Measurements from ENCODE around the gene PRDM10.
A peak's percentile ranks its signal among the peaks of the same experiment; 100 is the strongest.
"Not testable (repeated sequence)": the region's sequence is repeated elsewhere in the genome, so short reads cannot be mapped to it uniquely, and the experiment has no call there.

Gene PRDM10

DNA sequence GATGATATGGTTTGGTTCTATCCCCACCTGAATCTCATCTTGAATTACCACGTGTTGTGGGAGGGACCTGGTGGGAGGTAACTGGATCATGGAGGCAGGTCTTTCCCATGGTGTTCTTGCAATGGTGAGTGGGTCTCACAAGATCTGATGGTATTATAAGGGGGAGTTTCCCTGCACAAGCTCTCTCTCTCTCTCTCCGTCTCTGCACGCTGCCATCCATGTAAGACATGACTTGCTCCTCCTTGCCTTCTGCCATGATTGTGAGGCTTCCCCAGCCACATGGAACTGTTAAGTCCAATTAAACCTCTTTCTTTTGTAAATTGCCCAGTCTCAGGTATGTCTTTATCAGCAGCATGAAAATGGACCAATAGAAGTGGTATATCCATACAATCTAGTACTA is 13.2 kb upstream of the PRDM10 start:
- WGBS: 99% methylated on average over 3 of the region's 3 CpGs
- H3K4me1 ChIP-seq (ENCODE audit: insufficient read depth, low read length); H3K9me3 ChIP-seq (ENCODE audit: insufficient read depth, low read depth, low read length); H3K4me3 ChIP-seq (ENCODE audit: low read length); H3K36me3 ChIP-seq (ENCODE audit: insufficient read depth, low read length); H3K9ac ChIP-seq (ENCODE audit: low read depth, low read length); H3K27ac ChIP-seq (ENCODE audit: low read depth, low read length); H3K27me3 ChIP-seq (ENCODE audit: insufficient read depth, low read length): not testable (repeated sequence)

GRCh38 chr11:130008326-130008725 is 5.7 kb upstream of the PRDM10 start:
- H3K9ac ChIP-seq (ENCODE audit: low read depth, low read length): no peak overlapping the region
- H3K27me3 ChIP-seq (ENCODE audit: insufficient read depth, low read length): no peaks in the 10 kb centered on the region
- H3K4me3 ChIP-seq (ENCODE audit: low read length): no peak overlapping the region
- H3K4me1 ChIP-seq (ENCODE audit: insufficient read depth, low read length): peaks cover 3% of the 10 kb centered on the region; the same call in 1 of the 2 replicates
- no peaks in the 10 kb centered on the region for H3K36me3 ChIP-seq (ENCODE audit: insufficient read depth, low read length)
- H3K9me3 ChIP-seq (ENCODE audit: insufficient read depth, low read depth, low read length): no peaks in the 10 kb centered on the region
- H3K27ac ChIP-seq (ENCODE audit: low read depth, low read length): no peak overlapping the region

GRCh38 chr11:130006929-130007328 is 4.3 kb upstream of the PRDM10 start:
- Histone ChIP-seq H3K4me3 (ENCODE audit: low read length) (no peak overlapping the region), H3K9me3 (ENCODE audit: insufficient read depth, low read depth, low read length) (no peaks in the 10 kb centered on the region), H3K27me3 (ENCODE audit: insufficient read depth, low read length) (no peaks in the 10 kb centered on the region), H3K9ac (ENCODE audit: low read depth, low read length) (no peak overlapping the region), H3K36me3 (ENCODE audit: insufficient read depth, low read length) (no peaks in the 10 kb centered on the region), H3K4me1 (ENCODE audit: insufficient read depth, low read length) (peaks cover 3% of the 10 kb centered on the region; the same call in 1 of the 2 replicates), H3K27ac (ENCODE audit: low read depth, low read length) (no peak overlapping the region)
- 95% methylated on average over 3 of the region's 3 CpGs for WGBS

DNA sequence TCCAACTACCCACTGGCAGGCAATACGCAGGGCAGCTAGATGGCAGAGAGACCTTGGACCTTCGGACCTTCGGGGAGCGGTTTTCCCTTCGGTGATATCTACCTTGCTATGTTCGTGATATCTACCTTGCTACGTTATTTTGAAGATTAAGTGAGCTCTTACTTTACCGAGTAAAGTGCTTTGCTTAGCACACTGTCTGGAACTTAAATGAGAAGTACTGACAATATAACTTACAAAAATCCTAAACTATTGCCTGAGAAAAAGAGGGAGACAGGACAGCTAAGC is 1.0 kb upstream of the PRDM10 start:
- peak overlapping the region; percentile 99 for H3K9ac ChIP-seq (ENCODE audit: low read depth, low read length)
- H3K27ac ChIP-seq (ENCODE audit: low read depth, low read length): peak overlapping the region; percentile 99
- no peaks in the 10 kb centered on the region for H3K27me3 ChIP-seq (ENCODE audit: insufficient read depth, low read length)
- peaks cover 3% of the 10 kb centered on the region; the same call in 1 of the 2 replicates for H3K4me1 ChIP-seq (ENCODE audit: insufficient read depth, low read length)
- WGBS: 4% methylated on average over 8 of the region's 8 CpGs
- peak overlapping the region; percentile 88 for H3K4me3 ChIP-seq (ENCODE audit: low read length)
- H3K36me3 ChIP-seq (ENCODE audit: insufficient read depth, low read length): no peaks in the 10 kb centered on the region
- no peaks in the 10 kb centered on the region for H3K9me3 ChIP-seq (ENCODE audit: insufficient read depth, low read depth, low read length)

GRCh38 chr11:130002846-130003716 is 446 bp upstream of the PRDM10 start:
- peak overlapping the region; percentile 99 for H3K9ac ChIP-seq (ENCODE audit: low read depth, low read length)
- H3K27me3 ChIP-seq (ENCODE audit: insufficient read depth, low read length): no peaks in the 10 kb centered on the region
- no peaks in the 10 kb centered on the region for H3K36me3 ChIP-seq (ENCODE audit: insufficient read depth, low read length)
- peak overlapping the region; percentile 88 for H3K4me3 ChIP-seq (ENCODE audit: low read length)
- H3K9me3 ChIP-seq (ENCODE audit: insufficient read depth, low read depth, low read length): no peaks in the 10 kb centered on the region
- peaks cover 8% of the 10 kb centered on the region; the same call in 1 of the 2 replicates for H3K4me1 ChIP-seq (ENCODE audit: insufficient read depth, low read length)
- peak overlapping the region; percentile 99 for H3K27ac ChIP-seq (ENCODE audit: low read depth, low read length)
- under 1% methylated on average over 65 of the region's 65 CpGs for WGBS

DNA sequence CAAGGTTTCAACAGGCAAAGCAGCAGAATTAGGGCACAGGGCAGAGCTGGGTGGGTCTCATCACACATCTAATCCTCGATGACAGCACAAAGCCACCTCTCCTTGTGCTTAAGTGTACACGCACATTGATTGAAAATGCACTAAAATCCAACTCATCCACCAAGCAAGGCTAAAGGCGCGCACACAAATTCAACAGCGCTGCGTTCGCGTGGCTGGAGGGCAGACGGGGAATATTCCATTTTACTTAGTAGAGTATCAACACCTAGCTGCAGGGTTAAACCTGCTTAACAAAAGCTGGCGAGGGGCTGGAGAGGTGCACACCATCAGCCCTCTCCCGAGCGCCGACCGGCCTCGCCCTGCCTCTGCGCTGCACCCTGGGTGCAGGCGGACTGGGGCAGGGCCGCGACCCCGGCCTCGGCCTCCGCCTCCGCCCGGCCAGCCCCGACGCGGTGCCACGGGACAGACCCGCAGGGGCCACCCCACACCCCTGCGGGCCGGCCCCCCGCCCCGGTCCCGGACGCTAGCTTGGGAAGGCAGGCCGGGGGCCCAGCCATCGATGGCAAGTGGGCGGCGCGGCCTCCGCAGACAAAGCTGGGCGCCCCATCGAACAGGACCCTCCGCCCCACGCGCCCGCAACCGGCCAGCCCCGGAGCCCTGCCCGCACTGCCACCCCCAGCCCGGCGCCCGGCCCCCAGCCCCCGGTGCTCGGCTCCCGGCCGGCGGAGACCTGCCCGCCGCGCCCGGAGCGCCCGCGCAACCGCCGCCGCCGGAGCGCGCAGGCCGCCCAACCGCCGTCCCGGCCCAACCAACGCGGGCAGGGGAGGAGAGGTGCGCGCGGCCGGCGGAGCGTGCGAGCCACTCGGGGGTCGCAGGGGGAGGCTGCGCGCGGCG is 929 bp downstream of the PRDM10 start:
- no peaks in the 10 kb centered on the region for H3K27me3 ChIP-seq (ENCODE audit: insufficient read depth, low read length)
- peak overlapping the region; percentile 88 for H3K4me3 ChIP-seq (ENCODE audit: low read length)
- peaks cover 8% of the 10 kb centered on the region; the same call in 1 of the 2 replicates for H3K4me1 ChIP-seq (ENCODE audit: insufficient read depth, low read length)
- H3K9ac ChIP-seq (ENCODE audit: low read depth, low read length): peak overlapping the region; percentile 99
- under 1% methylated on average over 90 of the region's 90 CpGs for WGBS
- H3K9me3 ChIP-seq (ENCODE audit: insufficient read depth, low read depth, low read length): no peaks in the 10 kb centered on the region
- no peaks in the 10 kb centered on the region for H3K36me3 ChIP-seq (ENCODE audit: insufficient read depth, low read length)
- peak overlapping the region; percentile 99 for H3K27ac ChIP-seq (ENCODE audit: low read depth, low read length)

- Histone ChIP-seq H3K36me3 (ENCODE audit: insufficient read depth, low read length) (no peaks in the 10 kb centered on the region), H3K27ac (ENCODE audit: low read depth, low read length) (no peak overlapping the region), H3K27me3 (ENCODE audit: insufficient read depth, low read length) (no peaks in the 10 kb centered on the region), H3K4me3 (ENCODE audit: low read length) (peak overlapping the region; percentile 88), H3K9ac (ENCODE audit: low read depth, low read length) (peak overlapping the region; percentile 99; the same call in 1 of the 2 replicates), H3K9me3 (ENCODE audit: insufficient read depth, low read depth, low read length) (no peaks in the 10 kb centered on the region), H3K4me1 (ENCODE audit: insufficient read depth, low read length) (peaks cover 8% of the 10 kb centered on the region; the same call in 1 of the 2 replicates)
- 91% methylated on average over 18 of the region's 18 CpGs for WGBS
These were observed 2.0 kb downstream of the PRDM10 start for GRCh38 chr11:130000552-130001176.

DNA sequence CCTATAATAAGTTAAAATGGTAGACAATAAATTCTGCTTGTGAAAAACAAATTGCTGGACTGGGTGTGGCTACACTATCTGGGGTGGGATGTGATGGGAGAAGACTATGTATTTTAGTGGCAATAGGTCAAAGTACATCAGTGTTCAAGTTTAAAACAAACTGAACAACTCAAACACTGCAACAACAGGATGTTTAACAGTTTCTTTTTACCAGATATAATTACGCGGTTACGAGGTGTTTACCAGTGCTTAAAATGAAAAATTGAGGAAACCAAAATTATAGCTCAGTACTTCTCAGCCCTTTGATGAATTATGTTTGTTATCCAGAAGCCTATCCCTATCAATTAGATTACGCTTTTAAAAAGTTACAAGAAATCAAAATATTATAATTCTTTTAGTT is 3.2 kb downstream of the PRDM10 start:
- Histone ChIP-seq H3K27me3 (ENCODE audit: insufficient read depth, low read length) (no peaks in the 10 kb centered on the region), H3K4me3 (ENCODE audit: low read length) (no peak overlapping the region), H3K9ac (ENCODE audit: low read depth, low read length) (no peak overlapping the region), H3K9me3 (ENCODE audit: insufficient read depth, low read depth, low read length) (no peaks in the 10 kb centered on the region), H3K27ac (ENCODE audit: low read depth, low read length) (no peak overlapping the region), H3K4me1 (ENCODE audit: insufficient read depth, low read length) (peaks cover 8% of the 10 kb centered on the region; the same call in 1 of the 2 replicates), H3K36me3 (ENCODE audit: insufficient read depth, low read length) (no peaks in the 10 kb centered on the region)
- WGBS: 88% methylated on average over 1 of the region's 4 CpGs

- H3K4me3 ChIP-seq (ENCODE audit: low read length): no peak overlapping the region
- 97% methylated on average over 7 of the region's 7 CpGs for WGBS
- H3K27me3 ChIP-seq (ENCODE audit: insufficient read depth, low read length): no peaks in the 10 kb centered on the region
- no peak overlapping the region for H3K9ac ChIP-seq (ENCODE audit: low read depth, low read length)
- H3K27ac ChIP-seq (ENCODE audit: low read depth, low read length): no peak overlapping the region
- no peaks in the 10 kb centered on the region for H3K9me3 ChIP-seq (ENCODE audit: insufficient read depth, low read depth, low read length)
- peaks cover 8% of the 10 kb centered on the region; the same call in 1 of the 2 replicates for H3K4me1 ChIP-seq (ENCODE audit: insufficient read depth, low read length)
- no peaks in the 10 kb centered on the region for H3K36me3 ChIP-seq (ENCODE audit: insufficient read depth, low read length)
These were observed 3.7 kb downstream of the PRDM10 start for GRCh38 chr11:129998905-129999304.

DNA sequence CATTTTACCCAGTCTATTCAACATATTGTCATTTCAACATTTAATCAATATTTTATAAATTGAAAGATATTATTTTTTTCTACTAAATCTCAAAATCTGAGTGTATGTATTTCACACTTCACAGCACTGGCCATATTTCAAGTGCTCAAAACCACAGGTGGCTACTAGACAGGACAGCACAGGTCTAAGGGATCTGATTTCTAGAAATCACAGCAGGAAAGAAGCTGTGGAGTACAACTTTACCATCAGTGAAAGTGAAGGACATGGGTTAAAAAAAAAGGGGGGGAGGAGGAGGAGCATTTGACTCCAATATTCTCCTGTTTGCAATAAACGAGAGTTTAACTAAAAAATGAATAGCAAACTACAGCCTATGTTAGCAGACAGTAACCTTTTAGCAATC is 4.5 kb downstream of the PRDM10 start:
- H3K4me3 ChIP-seq (ENCODE audit: low read length): no peak overlapping the region
- peaks cover 5% of the 10 kb centered on the region; the same call in 1 of the 2 replicates for H3K4me1 ChIP-seq (ENCODE audit: insufficient read depth, low read length)
- 80% methylated on average over 1 of the region's 1 CpG for WGBS
- H3K36me3 ChIP-seq (ENCODE audit: insufficient read depth, low read length): no peaks in the 10 kb centered on the region
- no peak overlapping the region for H3K9ac ChIP-seq (ENCODE audit: low read depth, low read length)
- no peaks in the 10 kb centered on the region for H3K9me3 ChIP-seq (ENCODE audit: insufficient read depth, low read depth, low read length)
- no peak overlapping the region for H3K27ac ChIP-seq (ENCODE audit: low read depth, low read length)
- H3K27me3 ChIP-seq (ENCODE audit: insufficient read depth, low read length): no peaks in the 10 kb centered on the region

DNA sequence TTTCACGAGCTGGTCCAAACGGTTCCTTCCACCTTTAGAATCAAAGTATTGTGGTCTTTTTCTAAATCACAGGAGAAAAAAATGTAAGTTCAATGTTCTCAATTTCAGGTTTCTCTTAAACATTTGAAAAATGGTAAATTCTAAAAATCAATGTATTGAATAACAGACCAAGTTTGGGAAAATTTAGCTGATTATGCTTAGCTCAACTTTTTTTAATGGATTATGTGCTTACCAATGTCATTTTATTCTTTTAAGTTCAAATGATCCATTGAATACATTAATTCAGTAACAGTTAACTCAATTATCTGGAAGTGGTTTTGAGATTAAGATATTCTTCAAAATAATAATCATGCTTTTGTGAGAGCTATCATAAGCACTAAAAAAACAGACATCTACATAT is 5.1 kb downstream of the PRDM10 start:
- 100% methylated on average over 2 of the region's 2 CpGs for WGBS
- no peaks in the 10 kb centered on the region for H3K27me3 ChIP-seq (ENCODE audit: insufficient read depth, low read length)
- no peaks in the 10 kb centered on the region for H3K36me3 ChIP-seq (ENCODE audit: insufficient read depth, low read length)
- H3K4me1 ChIP-seq (ENCODE audit: insufficient read depth, low read length): peaks cover 9% of the 10 kb centered on the region; the same call in 1 of the 2 replicates
- no peaks in the 10 kb centered on the region for H3K9me3 ChIP-seq (ENCODE audit: insufficient read depth, low read depth, low read length)
- H3K27ac ChIP-seq (ENCODE audit: low read depth, low read length): no peak overlapping the region
- H3K9ac ChIP-seq (ENCODE audit: low read depth, low read length): no peak overlapping the region
- no peak overlapping the region for H3K4me3 ChIP-seq (ENCODE audit: low read length)

Data from HUES64 (cell line).